ENCODE results near the gene OBSCN. TPM values are rescaled to one million over a fixed set of nuclear protein-coding genes. Genes with fewer than 3 reads are reported as not detected.
"Not testable (repeated sequence)": the region's sequence is repeated elsewhere in the genome, so short reads cannot be mapped to it uniquely, and the experiment has no call there.

Gene OBSCN
- total and polyA plus RNA-seq, 2 of the 4 experiments (the other 2 are of a cell fraction), result 4.1 to 9.5 TPM

DNA sequence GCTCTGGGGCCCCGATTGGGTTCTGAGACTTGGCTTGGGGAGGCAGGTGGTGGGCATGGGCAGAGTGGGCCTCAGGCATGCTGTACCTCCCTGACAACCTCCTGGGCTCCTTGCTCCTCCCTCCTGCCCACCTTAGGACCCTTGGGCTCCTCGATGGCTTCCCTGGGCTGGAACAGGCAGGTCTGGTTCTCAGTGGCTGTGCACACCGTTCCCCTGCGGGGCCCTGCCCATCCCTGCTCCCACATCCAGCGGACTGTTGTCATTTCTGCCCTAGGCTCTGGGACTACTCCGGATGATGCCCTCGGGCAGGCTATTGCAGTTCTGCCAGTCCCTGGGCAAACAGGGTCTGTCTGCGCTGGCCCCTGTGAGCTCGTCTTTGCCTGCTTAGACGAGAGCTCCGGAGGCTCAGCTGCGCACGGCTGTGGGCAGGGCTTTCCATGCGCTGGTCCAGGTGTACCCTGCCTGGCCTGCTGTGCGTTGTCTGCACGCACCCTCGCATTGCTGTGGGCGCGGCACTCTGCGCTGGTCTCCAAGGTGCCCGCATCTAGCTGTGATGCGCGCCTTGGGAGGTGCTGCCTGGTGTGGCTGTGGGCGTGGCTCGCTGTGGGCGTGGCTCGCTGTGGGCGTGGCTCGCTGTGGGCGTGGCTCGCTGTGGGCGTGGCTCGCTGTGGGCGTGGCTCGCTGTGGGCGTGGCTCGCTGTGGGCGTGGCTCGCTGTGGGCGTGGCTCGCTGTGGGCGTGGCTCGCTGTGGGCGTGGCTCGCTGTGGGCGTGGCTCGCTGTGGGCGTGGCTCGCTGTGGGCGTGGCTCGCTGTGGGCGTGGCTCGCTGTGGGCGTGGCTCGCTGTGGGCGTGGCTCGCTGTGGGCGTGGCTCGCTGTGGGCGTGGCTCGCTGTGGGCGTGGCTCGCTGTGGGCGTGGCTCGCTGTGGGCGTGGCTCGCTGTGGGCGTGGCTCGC, 34.0 kb upstream of the OBSCN start:
- ATAC-seq (ENCODE audit: low read depth), result peak; percentile 24; the same call in 1 of the 2 replicates
- H3K79me1 ChIP-seq (ENCODE audit: low read depth in 1 of 2, low read length in 2 of 2), result peaks cover 9 to 49% of the 10 kb centered on the region in 2 experiments
- CTCF ChIA-PET; H3K27me3 ChIP-seq (ENCODE audit: control insufficient read depth, insufficient read depth, low read length); H3K4me1 ChIP-seq (ENCODE audit: control insufficient read depth, insufficient read depth, low read length); H2BK15ac ChIP-seq (ENCODE audit: low read depth, low read length); H3K14ac ChIP-seq (replicated peaks; ENCODE audit: low read depth, low read length); H3K4me3 ChIP-seq (ENCODE audit: insufficient read depth, low read depth, low read length); H2BK5ac ChIP-seq (ENCODE audit: low read depth, low read length, poor library complexity, severe bottlenecking); H3K9me3 ChIP-seq (ENCODE audit: control insufficient read depth, insufficient read depth, low read length); DNase-seq; dilution Hi-C loops (cut with HindIII; ENCODE audit: low sequenced_read_pairs, unreplicated experiment); POLR2A ChIA-PET (ENCODE audit: unreplicated experiment); H3K9me1 ChIP-seq (ENCODE audit: insufficient read depth, low read length); intact Hi-C loops (cut with micrococcal nuclease); H3K23ac ChIP-seq (ENCODE audit: low read depth, low read length); in situ Hi-C loops (cut with MboI; ENCODE audit: low sequenced_read_pairs); H3K18ac ChIP-seq (ENCODE audit: low read depth, low read length); H3K4me2 ChIP-seq (ENCODE audit: low read depth, low read length); BruUV-seq (replicated peaks); H3K36me3 ChIP-seq (ENCODE audit: control insufficient read depth, insufficient read depth, low read length); H3K56ac ChIP-seq (ENCODE audit: extremely low read depth, insufficient read depth, low read length); H4K8ac ChIP-seq (ENCODE audit: low read depth in 2 of 2, low read length in 2 of 2); H2BK120ac ChIP-seq (ENCODE audit: low read depth, low read length); H4K91ac ChIP-seq (ENCODE audit: insufficient read depth, low read depth, low read length); H3K4ac ChIP-seq (ENCODE audit: low read depth, low read length); H3K27ac ChIP-seq (ENCODE audit: insufficient read depth, low read length); H3K9ac ChIP-seq (ENCODE audit: low read depth, low read length): not testable (repeated sequence)
- H4K5ac ChIP-seq (ENCODE audit: low read depth, low read length), result 0 out of 2 replicates have a peak overlapping the region, but pooled peaks have one; percentile 19
- peak overlapping the region; percentile 55 for H2AK9ac ChIP-seq (replicated peaks; ENCODE audit: low read depth, low read length, poor library complexity)
- peak overlapping the region; percentile 73; the same call in 1 of the 2 replicates for H2AK5ac ChIP-seq (ENCODE audit: low read depth, low read length)
- peaks cover 11% of the 10 kb centered on the region for H4K20me1 ChIP-seq (ENCODE audit: insufficient read depth, low read length)
- WGBS, 2 experiments (ENCODE audit: extremely low coverage in 2 of 2, insufficient read length in 1 of 2), result 84% methylated on average over 14 of the region's 69 CpGs; no CpG with 5 or more reads in 1 of the 2 experiments
- peak overlapping the region; percentile 35; the same call in 1 of the 2 replicates for H2BK20ac ChIP-seq (ENCODE audit: low read depth, low read length)
- H2AFZ ChIP-seq (replicated peaks; ENCODE audit: low read length, poor library complexity), result peak overlapping the region; percentile 63
